LNCaP clone FGC (cell line): Measurements from ENCODE around the gene TSHZ2.

ENCODE experiments used
- DNase-seq: peaks from one replicate; pipeline ENCODE4 v3.0.0-alpha.2; 2011; ENCODE audit warnings: low read depth
- H3K4me3 ChIP-seq: 2 replicates; pipeline ENCODE4 v1.5.1; 2011; ENCODE audit warnings: mild to moderate bottlenecking, low read depth, low read length, control low read depth
- TF ChIP-seq, protein P1 (sequence below): IDR thresholded peaks from 2 replicates; pipeline ENCODE4 v1.5.1; 2012; ENCODE audit warnings: mild to moderate bottlenecking; ENCODE audit not compliant: control insufficient read depth, insufficient read depth; ENCODE audit errors: extremely low read depth

Gene TSHZ2

DNA sequence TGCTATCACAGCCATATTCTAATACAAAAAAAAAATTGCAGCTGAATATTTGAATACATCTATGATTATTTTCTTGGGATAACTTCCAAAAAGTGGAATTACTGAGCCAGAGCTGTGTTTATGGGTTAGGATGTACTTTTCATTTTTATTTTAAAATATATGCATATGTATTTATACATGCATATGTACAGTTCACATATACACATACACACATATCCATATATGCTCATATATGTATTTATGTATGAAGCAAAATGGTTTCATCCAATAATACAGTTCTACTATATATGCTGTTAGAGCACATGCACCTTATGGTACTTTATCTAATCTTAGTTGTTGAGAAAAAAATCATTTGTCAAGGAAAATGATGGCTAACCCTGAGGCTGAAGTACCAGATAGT is 54.9 kb downstream of the TSHZ2 start:
- TF ChIP-seq, protein P1, sequence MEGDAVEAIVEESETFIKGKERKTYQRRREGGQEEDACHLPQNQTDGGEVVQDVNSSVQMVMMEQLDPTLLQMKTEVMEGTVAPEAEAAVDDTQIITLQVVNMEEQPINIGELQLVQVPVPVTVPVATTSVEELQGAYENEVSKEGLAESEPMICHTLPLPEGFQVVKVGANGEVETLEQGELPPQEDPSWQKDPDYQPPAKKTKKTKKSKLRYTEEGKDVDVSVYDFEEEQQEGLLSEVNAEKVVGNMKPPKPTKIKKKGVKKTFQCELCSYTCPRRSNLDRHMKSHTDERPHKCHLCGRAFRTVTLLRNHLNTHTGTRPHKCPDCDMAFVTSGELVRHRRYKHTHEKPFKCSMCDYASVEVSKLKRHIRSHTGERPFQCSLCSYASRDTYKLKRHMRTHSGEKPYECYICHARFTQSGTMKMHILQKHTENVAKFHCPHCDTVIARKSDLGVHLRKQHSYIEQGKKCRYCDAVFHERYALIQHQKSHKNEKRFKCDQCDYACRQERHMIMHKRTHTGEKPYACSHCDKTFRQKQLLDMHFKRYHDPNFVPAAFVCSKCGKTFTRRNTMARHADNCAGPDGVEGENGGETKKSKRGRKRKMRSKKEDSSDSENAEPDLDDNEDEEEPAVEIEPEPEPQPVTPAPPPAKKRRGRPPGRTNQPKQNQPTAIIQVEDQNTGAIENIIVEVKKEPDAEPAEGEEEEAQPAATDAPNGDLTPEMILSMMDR, result no peak
- no peak overlapping the region for H3K4me3 ChIP-seq
- no peak for DNase-seq

DNA sequence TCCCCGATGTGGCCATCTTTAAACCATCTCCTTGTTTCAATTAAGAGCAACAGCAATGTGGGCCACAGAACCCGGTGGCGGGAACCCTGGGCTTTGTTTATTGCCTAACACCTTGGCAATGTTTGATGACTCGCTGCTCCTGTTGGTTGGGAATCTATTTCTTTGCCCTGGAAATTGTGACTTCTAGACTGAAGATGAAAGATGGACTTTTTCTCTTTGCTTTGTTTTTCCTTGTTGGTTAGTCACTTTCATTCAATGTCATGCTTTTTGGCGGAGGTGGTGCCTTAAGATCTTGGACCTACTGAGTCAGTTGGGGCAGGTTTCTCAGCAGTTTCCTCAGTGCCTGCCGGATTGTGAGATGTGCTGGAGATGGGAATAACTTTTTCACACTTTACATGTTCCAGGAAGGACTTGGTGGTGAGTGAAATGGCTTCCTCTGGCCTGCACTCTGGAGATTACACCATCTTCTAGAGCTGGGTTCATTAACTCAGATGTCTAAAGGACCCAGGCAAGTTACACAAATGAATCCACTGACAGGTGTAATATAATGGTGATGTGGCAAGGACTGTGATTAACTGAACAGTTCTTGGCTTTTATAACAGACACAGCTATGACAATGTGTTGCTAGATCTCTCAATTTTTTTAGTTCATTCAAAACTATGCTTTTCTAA is 56.3 kb downstream of the TSHZ2 start:
- DNase-seq, result no peak
- TF ChIP-seq, protein P1, result no peak
- no peak overlapping the region for H3K4me3 ChIP-seq

DNA sequence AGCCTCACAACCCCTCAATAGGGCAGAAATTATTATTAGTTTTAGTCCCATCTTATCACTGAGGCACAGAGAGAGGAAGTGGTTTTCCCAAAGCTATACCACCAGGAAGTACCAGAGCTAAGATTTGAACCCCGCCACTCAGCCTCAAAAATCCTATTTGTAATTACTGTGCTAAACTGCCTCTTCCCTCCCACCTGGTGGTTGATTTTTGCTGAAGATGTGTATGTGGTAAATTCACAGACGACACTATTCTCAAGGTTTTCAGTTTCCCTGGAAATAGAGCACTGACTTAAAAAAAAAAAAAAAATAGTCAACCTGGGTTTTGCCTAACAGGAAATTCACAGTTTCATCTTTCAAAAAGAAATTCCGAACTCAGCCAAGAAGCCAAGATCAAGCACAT is 57.9 kb downstream of the TSHZ2 start:
- no peak for DNase-seq
- no peak overlapping the region for H3K4me3 ChIP-seq
- TF ChIP-seq, protein P1, result no peak

DNA sequence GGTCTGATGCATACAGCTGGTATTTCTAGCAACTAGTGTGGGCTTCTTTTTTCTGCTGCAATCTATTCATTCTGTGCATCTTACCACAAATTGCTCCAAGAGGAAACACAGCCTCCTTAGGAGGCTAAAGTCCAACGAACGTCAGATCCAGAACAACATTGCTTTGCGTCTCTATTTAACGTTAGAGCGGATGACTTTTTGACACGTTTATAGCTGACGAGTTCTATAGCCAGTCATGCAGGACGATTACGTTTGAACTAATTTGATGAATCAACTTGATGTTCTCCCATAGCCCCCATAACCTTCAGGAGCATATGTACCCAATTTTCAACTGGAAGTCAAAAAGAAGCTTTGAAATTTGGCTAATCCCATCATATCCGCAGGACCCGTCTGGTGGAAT is 59.9 kb downstream of the TSHZ2 start:
- H3K4me3 ChIP-seq, result no peak overlapping the region
- no peak for DNase-seq
- TF ChIP-seq, protein P1, result no peak

DNA sequence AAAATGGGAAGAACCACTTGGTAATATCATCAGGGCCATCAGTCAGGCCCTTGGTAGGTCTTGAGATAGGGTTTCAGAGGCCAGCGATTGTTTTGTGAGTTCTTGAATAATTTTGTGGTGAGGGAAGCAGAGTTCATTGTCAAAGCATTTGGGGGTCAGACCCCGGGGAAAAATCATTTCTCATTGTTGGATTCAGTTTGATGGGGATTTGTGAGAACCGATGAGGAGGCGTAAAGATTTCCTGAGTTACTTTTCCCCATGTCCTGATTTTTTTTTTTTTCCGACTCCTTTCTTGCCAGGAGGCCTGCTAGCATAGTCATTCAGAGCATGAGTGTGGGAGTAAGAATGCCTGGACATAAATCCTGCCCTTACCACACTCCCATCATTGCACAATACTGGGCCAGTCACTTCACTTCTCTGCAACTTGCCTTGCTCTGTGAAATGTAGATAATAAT is 60.3 kb downstream of the TSHZ2 start:
- TF ChIP-seq, protein P1, result no peak
- no peak overlapping the region for H3K4me3 ChIP-seq
- DNase-seq, result no peak

DNA sequence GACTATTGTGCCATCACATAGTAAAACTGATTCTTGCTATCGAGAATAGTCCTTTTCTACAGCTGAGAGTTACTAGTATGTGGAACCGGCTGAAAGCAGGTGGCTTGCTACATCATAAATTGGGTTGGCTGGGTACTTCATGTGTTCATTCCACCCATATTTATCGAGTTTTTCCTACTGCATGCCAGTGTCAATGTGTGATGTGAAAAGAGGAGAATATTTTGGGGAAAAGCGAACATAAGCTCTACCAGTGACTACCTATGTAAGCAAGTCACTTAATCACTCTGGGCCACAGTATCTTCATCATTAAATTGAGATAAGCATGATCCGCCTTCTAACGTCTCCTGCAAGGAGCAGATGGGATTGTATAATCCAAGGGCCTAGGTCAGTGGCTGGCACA is 61.0 kb downstream of the TSHZ2 start:
- no peak for DNase-seq
- TF ChIP-seq, protein P1, result no peak
- no peak overlapping the region for H3K4me3 ChIP-seq

DNA sequence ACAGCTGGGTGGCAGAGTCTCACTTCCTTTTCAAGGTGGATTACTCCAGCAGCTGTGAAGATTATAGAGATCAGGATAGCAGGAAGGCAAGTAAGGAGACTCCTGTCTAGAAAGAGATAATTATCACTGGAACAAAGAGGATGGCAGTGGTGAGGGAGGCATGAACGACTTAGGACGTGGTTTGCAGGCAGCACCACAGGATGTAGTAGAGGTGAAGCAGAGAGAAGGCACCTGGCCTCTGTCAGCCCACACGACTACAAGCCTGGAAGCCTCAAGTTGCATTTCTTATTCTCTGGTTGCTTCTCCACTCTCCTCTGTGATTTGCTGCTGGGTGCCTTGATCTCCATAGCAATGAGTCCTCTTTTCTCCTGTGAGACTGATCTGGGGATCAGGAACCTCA is 62.7 kb downstream of the TSHZ2 start:
- TF ChIP-seq, protein P1, result no peak
- no peak for DNase-seq
- no peak overlapping the region for H3K4me3 ChIP-seq
